Right atrium auricular region (tissue), 2 donors: ENCODE data around the gene TMEM138. TPM values are rescaled to one million over a fixed set of nuclear protein-coding genes. Genes with fewer than 3 reads are reported as not detected.

Source experiments
- DNase-seq: peaks from one replicate; pipeline ENCODE4 v3.0.0-alpha.2; 2019; ENCODE audit warnings: low spot score
- H3K27ac ChIP-seq, 2 donors: fragments of 200-600 bp; sonication (generic); 1 replicate in 1 of 2; 2 replicates in 1 of 2; pipeline ENCODE4 v1.5.1; 2016 to 2019
- H3K27me3 ChIP-seq, 2 donors: fragments of 200-600 bp; sonication (generic); one replicate each; pipeline versions ENCODE4 v1.5.1 to v1.6.0; 2017 to 2019
- H3K36me3 ChIP-seq: fragments of 200-600 bp; sonication (generic); one replicate; pipeline ENCODE4 v1.5.1; 2016
- H3K4me1 ChIP-seq, 2 donors: fragments of 200-600 bp; sonication (generic); one replicate each; pipeline versions ENCODE4 v1.5.1 to v1.6.0; 2017 to 2019
- H3K4me3 ChIP-seq, 2 donors: fragments of 200-600 bp; sonication (generic); 1 replicate in 1 of 2; 2 replicates in 1 of 2; pipeline ENCODE4 v1.5.1; 2017 to 2019; ENCODE audit warnings: mild to moderate bottlenecking in 1 of 2, moderate library complexity in 1 of 2
- H3K9me3 ChIP-seq, 2 donors: fragments of 200-600 bp; sonication (generic); one replicate each; pipeline ENCODE4 v1.5.1; 2019
- CTCF ChIP-seq, 2 donors: fragments of 200-600 bp; sonication (generic); IDR thresholded peaks; one replicate each; pipeline ENCODE4 v1.5.1; 2019; ENCODE audit warnings: antibody characterized with exemption in 2 of 2
- total RNA-seq, 2 donors: library from RNA; depleted of rRNA; stranded (reverse); fragments of >200 nt; gene quantifications; one replicate each; pipeline ENCODE4 v1.1.0, GENCODE V29; 2016

TMEM138 gene
- total RNA-seq, 2 donors from 2014 or later: 12.6 to 18.2 TPM

GRCh38 chr11:61345170-61345610 is 17.0 kb upstream of the TMEM138 start:
- Histone ChIP-seq H3K4me3 (no peak overlapping the region), H3K4me1 (no peaks in the 10 kb centered on the region), H3K27me3 (no peaks in the 10 kb centered on the region), H3K36me3 (peaks cover 16% of the 10 kb centered on the region), H3K9me3 (no peaks in the 10 kb centered on the region), H3K27ac (no peak overlapping the region)
- no peak for TF ChIP-seq CTCF (IDR thresholded peaks at IDR 0.05)
- no peak for DNase-seq

GRCh38 chr11:61345954-61346843 is 16.0 kb upstream of the TMEM138 start:
- Histone ChIP-seq H3K36me3 (peaks cover 23% of the 10 kb centered on the region), H3K4me3 (no peak overlapping the region), H3K27me3 (no peaks in the 10 kb centered on the region), H3K4me1 (no peaks in the 10 kb centered on the region), H3K9me3 (no peaks in the 10 kb centered on the region), H3K27ac (no peak overlapping the region)
- TF ChIP-seq CTCF (IDR thresholded peaks at IDR 0.05): no peak
- DNase-seq: no peak

- Histone ChIP-seq H3K27me3 (no peaks in the 10 kb centered on the region), H3K27ac (no peak overlapping the region), H3K4me1 (no peaks in the 10 kb centered on the region), H3K4me3 (no peak overlapping the region), H3K36me3 (peaks cover 35% of the 10 kb centered on the region), H3K9me3 (no peaks in the 10 kb centered on the region)
- no peak for TF ChIP-seq CTCF (IDR thresholded peaks at IDR 0.05)
- DNase-seq: peak; percentile 69
Measured at GRCh38 chr11:61347916-61348461, 14.2 kb upstream of the TMEM138 start.

GRCh38 chr11:61349189-61349751 is 12.9 kb upstream of the TMEM138 start:
- TF ChIP-seq CTCF (IDR thresholded peaks at IDR 0.05): no peak
- DNase-seq: no peak
- peaks cover 46% of the 10 kb centered on the region for H3K36me3 ChIP-seq

GRCh38 chr11:61349916-61350315 is 12.3 kb upstream of the TMEM138 start:
- Histone ChIP-seq H3K36me3 (peaks cover 46% of the 10 kb centered on the region), H3K4me3 (no peak overlapping the region), H3K27ac (no peak overlapping the region), H3K27me3 (no peaks in the 10 kb centered on the region), H3K9me3 (no peaks in the 10 kb centered on the region), H3K4me1 (no peaks in the 10 kb centered on the region)
- no peak for DNase-seq
- TF ChIP-seq CTCF (IDR thresholded peaks at IDR 0.05): no peak

More at GRCh38 chr11:61349189-61349751, 12.9 kb upstream of the TMEM138 start:
- Histone ChIP-seq H3K4me1 (no peaks in the 10 kb centered on the region), H3K4me3 (no peak overlapping the region), H3K9me3 (no peaks in the 10 kb centered on the region), H3K27ac (no peak overlapping the region), H3K27me3 (no peaks in the 10 kb centered on the region)
